ENCODE measurements around the gene SNTG2. TPM values are rescaled to one million over a fixed set of nuclear protein-coding genes. Genes with fewer than 3 reads are reported as not detected.
A peak's percentile ranks its signal among the peaks of the same experiment; 100 is the strongest.

Gene SNTG2
- total RNA-seq, 1 donor from 2014 or later: 0.47 TPM

- TF ChIP-seq, protein P1, sequence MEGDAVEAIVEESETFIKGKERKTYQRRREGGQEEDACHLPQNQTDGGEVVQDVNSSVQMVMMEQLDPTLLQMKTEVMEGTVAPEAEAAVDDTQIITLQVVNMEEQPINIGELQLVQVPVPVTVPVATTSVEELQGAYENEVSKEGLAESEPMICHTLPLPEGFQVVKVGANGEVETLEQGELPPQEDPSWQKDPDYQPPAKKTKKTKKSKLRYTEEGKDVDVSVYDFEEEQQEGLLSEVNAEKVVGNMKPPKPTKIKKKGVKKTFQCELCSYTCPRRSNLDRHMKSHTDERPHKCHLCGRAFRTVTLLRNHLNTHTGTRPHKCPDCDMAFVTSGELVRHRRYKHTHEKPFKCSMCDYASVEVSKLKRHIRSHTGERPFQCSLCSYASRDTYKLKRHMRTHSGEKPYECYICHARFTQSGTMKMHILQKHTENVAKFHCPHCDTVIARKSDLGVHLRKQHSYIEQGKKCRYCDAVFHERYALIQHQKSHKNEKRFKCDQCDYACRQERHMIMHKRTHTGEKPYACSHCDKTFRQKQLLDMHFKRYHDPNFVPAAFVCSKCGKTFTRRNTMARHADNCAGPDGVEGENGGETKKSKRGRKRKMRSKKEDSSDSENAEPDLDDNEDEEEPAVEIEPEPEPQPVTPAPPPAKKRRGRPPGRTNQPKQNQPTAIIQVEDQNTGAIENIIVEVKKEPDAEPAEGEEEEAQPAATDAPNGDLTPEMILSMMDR (IDR thresholded peaks at IDR 0.05; ENCODE audit: borderline replicate concordance): no peak
- Histone ChIP-seq H3K36me3 (no peaks in the 10 kb centered on the region), H3K4me3 (no peak overlapping the region), H3K4me1 (peaks cover 9% of the 10 kb centered on the region), H3K27me3 (ENCODE audit: low read depth) (peaks cover 30% of the 10 kb centered on the region), H3K9me3 (replicated peaks) (no peaks in the 10 kb centered on the region), H3K27ac (replicated peaks) (peak overlapping the region; percentile 50)
- DNase-seq: no peak
- intact Hi-C loops (cut with micrococcal nuclease): no loop called here
These were observed 186.2 kb downstream of the SNTG2 start for GRCh38 chr2:1136846-1137245.

DNA sequence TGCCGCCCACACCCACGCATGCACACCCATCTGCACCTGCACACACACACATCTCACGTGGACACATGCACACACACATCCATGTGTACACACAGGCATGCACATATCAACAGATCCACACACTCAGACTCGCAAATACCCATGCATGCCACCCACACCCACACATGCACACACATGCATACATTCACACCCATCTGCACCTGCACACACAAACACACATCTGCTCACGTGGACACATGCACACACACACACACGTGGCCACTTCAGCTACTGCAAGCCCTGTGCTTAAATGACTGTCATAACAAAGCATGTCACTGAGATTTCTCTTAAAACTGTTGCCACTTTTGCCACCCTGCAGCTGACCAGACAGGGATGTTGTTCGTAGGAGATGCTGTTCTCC is 186.6 kb downstream of the SNTG2 start:
- peak overlapping the region; percentile 50 for H3K27ac ChIP-seq (replicated peaks)
- TF ChIP-seq, protein P1 (IDR thresholded peaks at IDR 0.05; ENCODE audit: borderline replicate concordance): no peak
- H3K36me3 ChIP-seq: no peaks in the 10 kb centered on the region
- H3K4me3 ChIP-seq: no peak overlapping the region
- intact Hi-C loops (cut with micrococcal nuclease): no loop called here
- no peak for DNase-seq
- peaks cover 9% of the 10 kb centered on the region for H3K4me1 ChIP-seq
- peaks cover 30% of the 10 kb centered on the region for H3K27me3 ChIP-seq (ENCODE audit: low read depth)
- no peaks in the 10 kb centered on the region for H3K9me3 ChIP-seq (replicated peaks)

DNA sequence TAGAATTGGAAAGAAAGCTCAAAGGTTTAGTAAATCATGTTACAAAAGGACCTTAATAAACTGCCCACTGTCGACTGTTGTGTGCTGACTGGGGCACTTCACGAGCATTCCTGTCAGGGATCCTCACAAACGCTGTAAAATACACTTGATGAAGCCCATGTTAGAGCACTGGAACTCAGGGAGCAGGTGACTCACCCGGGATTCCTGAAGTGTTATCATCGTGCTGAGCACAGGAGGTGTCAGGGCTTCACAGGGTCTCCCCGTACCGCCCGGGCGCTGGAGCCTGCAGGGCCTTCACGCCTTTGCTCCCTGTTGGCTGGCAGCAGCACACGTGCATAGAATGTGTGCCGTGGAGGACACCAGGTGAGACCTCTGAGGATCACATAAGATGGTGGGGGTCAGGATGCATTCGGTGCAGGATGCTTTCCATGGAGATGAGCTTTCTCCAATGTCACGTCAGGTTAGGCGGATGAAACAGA is 187.3 kb downstream of the SNTG2 start:
- intact Hi-C loops (cut with micrococcal nuclease): no loop called here
- Histone ChIP-seq H3K36me3 (no peaks in the 10 kb centered on the region), H3K9me3 (replicated peaks) (no peaks in the 10 kb centered on the region), H3K4me3 (no peak overlapping the region), H3K27ac (replicated peaks) (no peak overlapping the region), H3K4me1 (peaks cover 9% of the 10 kb centered on the region), H3K27me3 (ENCODE audit: low read depth) (peaks cover 27% of the 10 kb centered on the region)
- no peak for DNase-seq
- TF ChIP-seq, protein P1 (IDR thresholded peaks at IDR 0.05; ENCODE audit: borderline replicate concordance): no peak

GRCh38 chr2:1140389-1141003 is 189.8 kb downstream of the SNTG2 start:
- intact Hi-C loops (cut with micrococcal nuclease): no loop called here
- no peak for DNase-seq
- Histone ChIP-seq H3K4me3 (no peak overlapping the region), H3K36me3 (no peaks in the 10 kb centered on the region), H3K4me1 (peaks cover 9% of the 10 kb centered on the region), H3K27me3 (ENCODE audit: low read depth) (peaks cover 31% of the 10 kb centered on the region), H3K9me3 (replicated peaks) (no peaks in the 10 kb centered on the region), H3K27ac (replicated peaks) (peak overlapping the region; percentile 72)
- TF ChIP-seq, protein P1 (IDR thresholded peaks at IDR 0.05; ENCODE audit: borderline replicate concordance): peak; percentile 84

DNA sequence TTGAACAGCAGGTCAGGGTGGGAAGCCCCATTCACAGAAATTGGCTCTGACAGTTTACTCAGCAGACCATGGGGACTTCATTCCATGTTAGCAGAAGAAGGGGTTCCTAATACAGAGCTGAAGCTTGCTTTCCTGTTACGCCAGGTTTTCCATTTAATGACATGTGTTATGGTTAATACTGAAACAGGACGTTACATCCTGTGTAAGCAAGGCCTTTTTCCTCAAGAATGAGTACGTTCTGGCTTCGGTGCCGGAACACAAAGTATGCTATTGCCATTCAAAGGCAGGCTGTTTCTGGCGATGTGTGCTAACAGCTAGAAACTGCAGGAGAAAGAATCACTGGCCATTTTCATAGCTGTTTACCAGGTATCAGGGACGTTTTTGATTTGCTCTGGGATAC is 190.4 kb downstream of the SNTG2 start:
- Histone ChIP-seq H3K27ac (replicated peaks) (peak overlapping the region; percentile 72), H3K9me3 (replicated peaks) (no peaks in the 10 kb centered on the region), H3K4me3 (no peak overlapping the region), H3K4me1 (peaks cover 9% of the 10 kb centered on the region), H3K27me3 (ENCODE audit: low read depth) (peaks cover 29% of the 10 kb centered on the region), H3K36me3 (no peaks in the 10 kb centered on the region)
- intact Hi-C loops (cut with micrococcal nuclease): no loop called here
- DNase-seq: no peak
- TF ChIP-seq, protein P1 (IDR thresholded peaks at IDR 0.05; ENCODE audit: borderline replicate concordance): no peak

Measured in left ventricle myocardium inferior (tissue), 1 donor.